Neural progenitor cell (in vitro differentiated cells): ENCODE data around the gene AANAT.

Experiments
- EZH2 ChIP-seq: fragments of 200-600 bp; sonication (generic); IDR thresholded peaks from 2 replicates; pipeline ENCODE4 v1.6.1; 2017; ENCODE audit warnings: antibody characterized with exemption, mild to moderate bottlenecking, moderate library complexity
- EZH2phosphoT487 ChIP-seq: fragments of 200-600 bp; sonication (generic); IDR thresholded peaks from 2 replicates; pipeline ENCODE4 v1.6.1; 2017; ENCODE audit warnings: antibody characterized with exemption
- TF ChIP-seq, protein P1 (sequence below): fragments of 200-600 bp; sonication (generic); IDR thresholded peaks from 2 replicates; pipeline ENCODE4 v1.5.1; 2017; ENCODE audit warnings: antibody characterized with exemption, mild to moderate bottlenecking

- TF ChIP-seq EZH2 = no peak
- TF ChIP-seq, protein P1, sequence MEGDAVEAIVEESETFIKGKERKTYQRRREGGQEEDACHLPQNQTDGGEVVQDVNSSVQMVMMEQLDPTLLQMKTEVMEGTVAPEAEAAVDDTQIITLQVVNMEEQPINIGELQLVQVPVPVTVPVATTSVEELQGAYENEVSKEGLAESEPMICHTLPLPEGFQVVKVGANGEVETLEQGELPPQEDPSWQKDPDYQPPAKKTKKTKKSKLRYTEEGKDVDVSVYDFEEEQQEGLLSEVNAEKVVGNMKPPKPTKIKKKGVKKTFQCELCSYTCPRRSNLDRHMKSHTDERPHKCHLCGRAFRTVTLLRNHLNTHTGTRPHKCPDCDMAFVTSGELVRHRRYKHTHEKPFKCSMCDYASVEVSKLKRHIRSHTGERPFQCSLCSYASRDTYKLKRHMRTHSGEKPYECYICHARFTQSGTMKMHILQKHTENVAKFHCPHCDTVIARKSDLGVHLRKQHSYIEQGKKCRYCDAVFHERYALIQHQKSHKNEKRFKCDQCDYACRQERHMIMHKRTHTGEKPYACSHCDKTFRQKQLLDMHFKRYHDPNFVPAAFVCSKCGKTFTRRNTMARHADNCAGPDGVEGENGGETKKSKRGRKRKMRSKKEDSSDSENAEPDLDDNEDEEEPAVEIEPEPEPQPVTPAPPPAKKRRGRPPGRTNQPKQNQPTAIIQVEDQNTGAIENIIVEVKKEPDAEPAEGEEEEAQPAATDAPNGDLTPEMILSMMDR = no peak
- TF ChIP-seq EZH2phosphoT487 = no peak
Observed at GRCh38 chr17:76498876-76499251, 31.5 kb downstream of the AANAT start.
